H9 (cell line): ENCODE measurements around the gene HEG1. TPM values are rescaled to one million over a fixed set of nuclear protein-coding genes. Genes with fewer than 3 reads are reported as not detected.

Experiments used
- DNase-seq: peaks from one replicate; pipeline ENCODE4 v3.0.0-alpha.2; 2017
- H2AFZ ChIP-seq: one replicate; pipeline ENCODE4 v1.6.1; 2013; ENCODE audit warnings: mild to moderate bottlenecking, low read length, control low read depth, moderate library complexity
- H2AK5ac ChIP-seq: 2 replicates; pipeline ENCODE4 v1.6.1; 2013; ENCODE audit warnings: low read length, control low read depth, mixed read lengths; ENCODE audit not compliant: insufficient read length
- H2BK120ac ChIP-seq: one replicate; pipeline ENCODE4 v1.6.1; 2013; ENCODE audit warnings: low read depth, mild to moderate bottlenecking, low read length, control low read depth, inconsistent platforms; ENCODE audit not compliant: poor library complexity, severe bottlenecking
- H2BK12ac ChIP-seq: 2 replicates; pipeline ENCODE4 v1.6.1; 2013; ENCODE audit warnings: low read length, control low read depth, mixed read lengths, low read depth; ENCODE audit not compliant: insufficient read length
- H2BK15ac ChIP-seq: 2 replicates; pipeline ENCODE4 v1.6.1; 2013; ENCODE audit warnings: low read depth, low read length, control low read depth
- H2BK20ac ChIP-seq: one replicate; pipeline ENCODE4 v1.6.1; 2013; ENCODE audit warnings: low read depth, mild to moderate bottlenecking, low read length, control low read depth, inconsistent platforms; ENCODE audit not compliant: poor library complexity, severe bottlenecking
- H2BK5ac ChIP-seq: 2 replicates; pipeline ENCODE4 v1.6.1; 2013; ENCODE audit warnings: low read length, control low read depth, mixed read lengths; ENCODE audit not compliant: insufficient read length
- H3K14ac ChIP-seq: 2 replicates; pipeline ENCODE4 v1.6.1; 2013; ENCODE audit warnings: low read length, control low read depth; ENCODE audit not compliant: insufficient read depth
- H3K18ac ChIP-seq: 2 replicates; pipeline ENCODE4 v1.6.1; 2013; ENCODE audit warnings: low read depth, mild to moderate bottlenecking, mixed read lengths, low read length, control low read depth; ENCODE audit not compliant: insufficient read length
- H3K23ac ChIP-seq: 2 replicates; pipeline ENCODE4 v1.6.1; 2013; ENCODE audit warnings: low read length, control low read depth, mixed read lengths, low read depth; ENCODE audit not compliant: insufficient read length
- H3K23me2 ChIP-seq: 2 replicates; pipeline ENCODE4 v1.6.1; 2013; ENCODE audit warnings: low read depth, mild to moderate bottlenecking, mixed read lengths, low read length, control low read depth; ENCODE audit not compliant: insufficient read length, poor library complexity, severe bottlenecking
- H3K27ac ChIP-seq: 2 replicates; pipeline ENCODE4 v1.5.1; 2013; ENCODE audit warnings: low read length, control low read depth, mixed read lengths, low read depth; ENCODE audit not compliant: insufficient read length
- H3K27me3 ChIP-seq: 2 replicates; pipeline ENCODE4 v1.6.1; 2013; ENCODE audit warnings: low read length, control low read depth, inconsistent platforms; ENCODE audit not compliant: insufficient read depth
- H3K4ac ChIP-seq: 2 replicates; pipeline ENCODE4 v1.6.1; 2013; ENCODE audit warnings: low read depth, mild to moderate bottlenecking, control low read depth, inconsistent platforms, low read length, moderate library complexity
- H3K4me1 ChIP-seq: 2 replicates; pipeline ENCODE4 v1.6.1; 2013; ENCODE audit warnings: low read length, control low read depth, inconsistent platforms; ENCODE audit not compliant: insufficient read depth
- H3K4me2 ChIP-seq: 2 replicates; pipeline ENCODE4 v1.6.1; 2013; ENCODE audit warnings: low read length, control low read depth, mixed read lengths; ENCODE audit not compliant: insufficient read length, insufficient read depth
- H3K56ac ChIP-seq: 2 replicates; pipeline ENCODE4 v1.6.1; 2013; ENCODE audit warnings: low read depth, mild to moderate bottlenecking, mixed read lengths, low read length, control low read depth; ENCODE audit not compliant: insufficient read length
- H3K79me1 ChIP-seq: 2 replicates; pipeline ENCODE4 v1.6.1; 2013; ENCODE audit warnings: low read depth, mild to moderate bottlenecking, moderate library complexity, low read length, control low read depth, inconsistent platforms; ENCODE audit not compliant: insufficient read depth, poor library complexity, severe bottlenecking
- H3K79me2 ChIP-seq: 2 replicates; pipeline ENCODE4 v1.6.1; 2013; ENCODE audit warnings: low read length, control low read depth, inconsistent platforms; ENCODE audit not compliant: insufficient read depth
- H3K9ac ChIP-seq: 2 replicates; pipeline ENCODE4 v1.6.1; 2013; ENCODE audit warnings: low read length, control low read depth, mixed read lengths; ENCODE audit not compliant: insufficient read length; ENCODE audit errors: extremely low read depth
- H3K9me3 ChIP-seq: one replicate; pipeline ENCODE4 v1.6.1; 2013; ENCODE audit warnings: low read depth, low read length, inconsistent platforms; ENCODE audit not compliant: control insufficient read depth
- H3T11ph ChIP-seq: one replicate; pipeline ENCODE4 v1.6.1; 2013; ENCODE audit warnings: mild to moderate bottlenecking, low read length, control low read depth, inconsistent platforms
- H4K20me1 ChIP-seq: one replicate; pipeline ENCODE4 v1.6.1; 2013; ENCODE audit not compliant: control insufficient read depth, insufficient read length, insufficient read depth
- H4K5ac ChIP-seq: 2 replicates; pipeline ENCODE4 v1.6.1; 2013; ENCODE audit warnings: low read depth, mild to moderate bottlenecking, mixed read lengths, low read length, control low read depth; ENCODE audit not compliant: insufficient read length
- H4K8ac ChIP-seq: replicated peaks from 2 replicates; pipeline ENCODE4 v1.6.1; 2013; ENCODE audit warnings: low read length, control low read depth, mixed read lengths, low read depth; ENCODE audit not compliant: insufficient read length
- H4K91ac ChIP-seq: 2 replicates; pipeline ENCODE4 v1.6.1; 2013; ENCODE audit warnings: low read depth, mild to moderate bottlenecking, moderate library complexity, mixed read lengths, low read length, control low read depth; ENCODE audit not compliant: insufficient read length
- H3K27ac Mint-ChIP-seq, 3 experiments: 2 replicates in 2 of 3; 3 replicates in 1 of 3; pipeline ENCODE4 v1.8.0; 2020 to 2021; ENCODE audit warnings: mixed read lengths in 3 of 3, mild to moderate bottlenecking in 1 of 3, moderate library complexity in 1 of 3
- H3K27me3 Mint-ChIP-seq: 2 replicates; pipeline ENCODE4 v1.8.0; 2021; ENCODE audit warnings: low read depth, mild to moderate bottlenecking, moderate library complexity, mixed read lengths
- H3K36me3 Mint-ChIP-seq, 3 experiments: 2 replicates in 2 of 3; 3 replicates in 1 of 3; pipeline ENCODE4 v1.8.0; 2020 to 2021; ENCODE audit warnings: low read depth in 3 of 3, mixed read lengths in 3 of 3; ENCODE audit not compliant: insufficient read depth in 1 of 3
- H3K4me1 Mint-ChIP-seq, 2 experiments: 2 replicates each; pipeline ENCODE4 v1.8.0; 2020; ENCODE audit warnings: mixed read lengths in 2 of 2
- H3K4me3 Mint-ChIP-seq, 2 experiments: 2 replicates in 1 of 2; 3 replicates in 1 of 2; pipeline ENCODE4 v1.8.0; 2020 to 2021; ENCODE audit warnings: mild to moderate bottlenecking in 2 of 2, mixed read lengths in 2 of 2, moderate library complexity in 1 of 2
- H3K9me3 Mint-ChIP-seq, 2 experiments: 2 replicates in 1 of 2; 3 replicates in 1 of 2; pipeline ENCODE4 v1.8.0; 2020; ENCODE audit warnings: mild to moderate bottlenecking in 2 of 2, mixed read lengths in 2 of 2, moderate library complexity in 1 of 2
- CTCF ChIP-seq: fragments of 200-600 bp; sonication (generic); conservative IDR thresholded peaks from 3 replicates; pipeline ENCODE4 v1.8.0; 2021; ENCODE audit warnings: antibody characterized with exemption, mild to moderate bottlenecking
- WGBS: extraction: QIAGEN DNeasy Blood & Tissue Kit; methylation state at CpG from one replicate; pipeline ENCODE4 v1.1.7; 2013; ENCODE audit warnings: missing lambda C conversion rate, low lambda C conversion rate, mixed read lengths; ENCODE audit not compliant: insufficient read length; ENCODE audit errors: extremely low coverage; 5-methylcytosine and 5-hydroxymethylcytosine counted together
- total RNA-seq: library from RNA; stranded (reverse); gene quantifications from 2 replicates; pipeline ENCODE4 v1.2.1, GENCODE V29; 2021

HEG1 gene
- total RNA-seq, 1 experiment from 2014 or later: 10.3 TPM

GRCh38 chr3:125042725-125043406 is 12.9 kb downstream of the HEG1 start:
- no peak overlapping the region for H3K56ac ChIP-seq
- DNase-seq: no peak
- no peaks in the 10 kb centered on the region; the same call in 1 of the 2 replicates for H3K79me2 ChIP-seq

More at GRCh38 chr3:125042725-125043406, 12.9 kb downstream of the HEG1 start:
- no peak overlapping the region for H3K23ac ChIP-seq
- no CpG with 5 or more reads among the region's 17 CpGs for WGBS
- H3T11ph ChIP-seq: no peak overlapping the region
- no peak overlapping the region for H3K4me3 Mint-ChIP-seq
- H2AFZ ChIP-seq: no peak overlapping the region
- peaks cover 26 to 35% of the 10 kb centered on the region in 2 experiments for H3K4me1 Mint-ChIP-seq
- no peak overlapping the region for H4K8ac ChIP-seq
- H4K20me1 ChIP-seq: no peaks in the 10 kb centered on the region
- H2BK12ac ChIP-seq: no peak overlapping the region
- H3K9ac ChIP-seq: no peak overlapping the region
- H2BK5ac ChIP-seq: no peak overlapping the region
- no peak overlapping the region for H4K91ac ChIP-seq
- no peak overlapping the region for H2BK120ac ChIP-seq
- H3K4ac ChIP-seq: no peak overlapping the region
- no peaks in the 10 kb centered on the region for H3K79me1 ChIP-seq
- H3K27me3 ChIP-seq: no peaks in the 10 kb centered on the region
- H3K27ac ChIP-seq: no peak overlapping the region
- H3K23me2 ChIP-seq: no peaks in the 10 kb centered on the region
- H3K9me3 Mint-ChIP-seq: no peaks in the 10 kb centered on the region
- no peaks in the 10 kb centered on the region; the same call in 1 of the 2 replicates for H3K27me3 Mint-ChIP-seq
- H4K5ac ChIP-seq: no peak overlapping the region
- peaks cover 4% of the 10 kb centered on the region; the same call in 1 of the 2 replicates for H3K4me1 ChIP-seq
- no peak overlapping the region; a peak in 1 of 7 replicates for H3K27ac Mint-ChIP-seq
- H3K4me2 ChIP-seq: no peak overlapping the region
- no peak for TF ChIP-seq CTCF
- no peaks in the 10 kb centered on the region; a peak in 1 of 7 replicates for H3K36me3 Mint-ChIP-seq
- H3K14ac ChIP-seq: no peak overlapping the region
- H3K9me3 ChIP-seq: no peaks in the 10 kb centered on the region
- no peak overlapping the region for H3K18ac ChIP-seq
- no peak overlapping the region for H2AK5ac ChIP-seq
- no peak overlapping the region for H2BK20ac ChIP-seq
- no peak overlapping the region for H2BK15ac ChIP-seq
